ENCODE measurements around the gene ADCY3.
"Not testable (repeated sequence)": the region's sequence is repeated elsewhere in the genome, so short reads cannot be mapped to it uniquely, and the experiment has no call there.

The ADCY3 gene

DNA sequence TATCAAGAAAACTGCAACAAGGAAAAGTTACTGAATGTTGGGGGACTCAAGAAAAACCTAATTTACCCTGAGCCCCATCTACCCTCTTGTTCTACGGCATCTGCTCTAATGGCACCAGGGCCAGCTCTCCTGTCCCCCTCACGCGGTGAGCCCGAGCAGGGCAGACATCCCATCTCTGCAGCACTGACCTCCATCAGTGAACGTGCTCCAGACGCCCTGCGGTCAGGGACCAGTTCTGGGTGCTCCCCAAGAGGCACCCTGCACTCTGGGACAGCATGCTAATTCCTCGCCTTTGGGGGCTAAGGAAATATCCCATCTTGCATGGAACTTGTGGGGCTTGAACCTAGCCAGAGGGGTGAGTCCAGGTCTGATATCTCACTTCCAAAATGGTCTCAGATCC, 83.8 kb downstream of the ADCY3 start:
- Histone ChIP-seq H3K36me3 (ENCODE audit: insufficient read depth, low read length) (peaks cover 25% of the 10 kb centered on the region), H3K9ac (ENCODE audit: low read depth, low read length) (no peak overlapping the region), H3K27ac (ENCODE audit: low read depth, low read length) (no peak overlapping the region), H3K9me3 (ENCODE audit: insufficient read depth, low read depth, low read length) (no peaks in the 10 kb centered on the region), H3K27me3 (ENCODE audit: insufficient read depth, low read length) (no peaks in the 10 kb centered on the region), H3K4me3 (ENCODE audit: low read length) (no peak overlapping the region), H3K4me1 (ENCODE audit: insufficient read depth, low read length) (peaks cover 14% of the 10 kb centered on the region)
- 94% methylated on average over 8 of the region's 8 CpGs for WGBS

DNA sequence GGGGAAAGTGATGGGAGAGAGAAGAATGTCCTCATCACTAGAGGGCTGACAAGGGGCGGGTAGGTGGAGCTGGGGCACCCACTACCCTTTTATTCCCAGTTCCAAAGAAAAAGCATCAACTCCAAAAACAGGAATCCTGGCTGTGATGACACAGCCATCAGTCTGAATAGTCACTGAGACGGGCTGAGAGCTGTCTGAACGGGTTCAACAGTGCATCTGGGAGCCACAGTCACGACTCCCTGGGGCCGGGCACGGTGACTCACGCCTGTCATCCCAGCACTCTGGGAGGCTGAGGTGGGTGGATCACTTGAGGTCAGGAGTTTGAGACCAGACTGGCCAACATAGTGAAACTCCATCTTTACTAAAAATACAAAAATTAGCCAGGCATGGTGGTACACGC, 84.6 kb downstream of the ADCY3 start:
- not testable (repeated sequence) for H3K9ac ChIP-seq (ENCODE audit: low read depth, low read length); H3K27ac ChIP-seq (ENCODE audit: low read depth, low read length); H3K9me3 ChIP-seq (ENCODE audit: insufficient read depth, low read depth, low read length); H3K4me3 ChIP-seq (ENCODE audit: low read length); H3K27me3 ChIP-seq (ENCODE audit: insufficient read depth, low read length)
- WGBS, result 92% methylated on average over 8 of the region's 8 CpGs
- Histone ChIP-seq H3K36me3 (ENCODE audit: insufficient read depth, low read length) (peaks cover 32% of the 10 kb centered on the region), H3K4me1 (ENCODE audit: insufficient read depth, low read length) (peaks cover 14% of the 10 kb centered on the region)

DNA sequence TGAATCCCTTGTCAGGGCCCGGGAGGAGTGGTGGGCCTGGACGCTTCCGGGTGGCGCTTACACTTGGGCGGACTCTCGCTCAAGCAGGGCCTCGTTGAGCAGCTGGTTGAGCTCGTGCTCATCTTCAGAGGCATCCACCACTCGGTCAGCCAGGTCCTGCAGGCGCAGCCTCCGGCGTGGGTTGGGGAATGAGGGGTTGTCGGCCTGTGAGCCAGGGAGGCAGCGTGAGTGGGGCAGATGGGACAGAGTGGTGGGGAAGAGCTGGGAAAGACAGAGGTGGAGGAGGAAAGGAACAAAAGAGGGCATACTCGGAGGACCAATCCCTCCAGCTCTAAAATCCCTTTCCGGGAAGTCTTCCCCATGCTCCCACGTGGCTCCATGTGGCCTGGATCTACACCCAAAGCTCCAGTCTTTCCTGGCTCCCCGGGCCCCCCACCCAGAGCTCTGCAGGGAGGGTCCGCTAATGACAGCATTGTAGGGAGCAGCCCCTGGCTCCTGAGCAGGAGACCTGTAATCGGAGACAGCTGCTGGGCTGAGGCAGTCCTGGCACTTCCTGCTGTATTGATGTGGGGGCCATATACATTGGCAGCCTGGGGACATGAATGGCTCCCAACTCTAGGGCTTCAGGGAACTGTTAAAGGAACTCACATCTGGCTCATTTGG, 85.2 kb downstream of the ADCY3 start:
- Histone ChIP-seq H3K4me1 (ENCODE audit: insufficient read depth, low read length) (peaks cover 14% of the 10 kb centered on the region), H3K4me3 (ENCODE audit: low read length) (no peak overlapping the region), H3K9ac (ENCODE audit: low read depth, low read length) (no peak overlapping the region), H3K27ac (ENCODE audit: low read depth, low read length) (no peak overlapping the region), H3K27me3 (ENCODE audit: insufficient read depth, low read length) (no peaks in the 10 kb centered on the region), H3K36me3 (ENCODE audit: insufficient read depth, low read length) (peaks cover 32% of the 10 kb centered on the region), H3K9me3 (ENCODE audit: insufficient read depth, low read depth, low read length) (no peaks in the 10 kb centered on the region)
- 94% methylated on average over 20 of the region's 20 CpGs for WGBS

DNA sequence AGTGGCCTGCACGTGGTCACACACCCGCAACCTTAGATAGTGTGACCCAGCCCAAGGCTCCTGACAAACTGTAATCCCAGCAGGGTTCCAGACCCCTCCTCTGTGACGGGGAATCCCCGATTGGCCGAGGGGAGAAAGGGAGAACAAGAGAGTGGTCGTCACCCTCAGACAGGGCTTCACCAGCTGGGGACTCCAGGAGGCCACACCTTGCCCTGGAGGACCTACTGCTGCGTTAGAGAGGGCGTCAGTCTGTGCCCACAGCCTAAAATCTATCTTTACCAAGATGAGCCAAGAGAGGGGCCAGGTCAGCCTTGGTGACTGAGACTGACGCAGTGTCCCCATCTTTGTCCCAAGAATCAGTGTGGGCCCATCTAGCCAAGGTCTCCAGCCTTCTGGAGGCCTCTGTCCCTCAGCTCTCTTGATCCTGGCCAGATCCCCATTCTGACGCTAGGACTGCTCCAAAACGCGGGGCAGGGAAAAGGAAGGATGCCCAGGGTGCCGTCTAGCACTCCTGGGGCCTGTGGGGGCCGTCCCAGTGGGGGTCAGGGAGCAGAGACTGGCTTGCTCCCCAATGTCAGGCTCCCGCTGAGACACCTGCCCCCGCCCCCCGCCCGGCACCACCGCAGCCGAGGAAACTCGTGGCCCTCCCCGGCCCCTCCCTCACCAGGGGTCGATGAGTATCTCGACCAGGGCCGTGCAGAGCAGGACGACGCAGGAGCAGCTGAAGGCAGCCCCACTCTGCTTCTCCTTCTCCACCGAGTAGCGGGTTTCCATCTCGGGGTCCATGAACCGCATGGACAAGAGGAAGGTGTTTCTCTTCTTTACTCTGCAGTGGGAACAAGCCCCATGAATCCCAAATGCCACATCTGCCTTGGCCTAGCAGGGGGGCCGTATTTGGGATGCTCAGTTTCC, 86.0 kb downstream of the ADCY3 start:
- Histone ChIP-seq H3K36me3 (ENCODE audit: insufficient read depth, low read length) (peaks cover 32% of the 10 kb centered on the region), H3K27me3 (ENCODE audit: insufficient read depth, low read length) (no peaks in the 10 kb centered on the region), H3K9me3 (ENCODE audit: insufficient read depth, low read depth, low read length) (no peaks in the 10 kb centered on the region), H3K9ac (ENCODE audit: low read depth, low read length) (no peak overlapping the region), H3K27ac (ENCODE audit: low read depth, low read length) (no peak overlapping the region), H3K4me3 (ENCODE audit: low read length) (no peak overlapping the region), H3K4me1 (ENCODE audit: insufficient read depth, low read length) (peaks cover 14% of the 10 kb centered on the region)
- 92% methylated on average over 32 of the region's 32 CpGs for WGBS

DNA sequence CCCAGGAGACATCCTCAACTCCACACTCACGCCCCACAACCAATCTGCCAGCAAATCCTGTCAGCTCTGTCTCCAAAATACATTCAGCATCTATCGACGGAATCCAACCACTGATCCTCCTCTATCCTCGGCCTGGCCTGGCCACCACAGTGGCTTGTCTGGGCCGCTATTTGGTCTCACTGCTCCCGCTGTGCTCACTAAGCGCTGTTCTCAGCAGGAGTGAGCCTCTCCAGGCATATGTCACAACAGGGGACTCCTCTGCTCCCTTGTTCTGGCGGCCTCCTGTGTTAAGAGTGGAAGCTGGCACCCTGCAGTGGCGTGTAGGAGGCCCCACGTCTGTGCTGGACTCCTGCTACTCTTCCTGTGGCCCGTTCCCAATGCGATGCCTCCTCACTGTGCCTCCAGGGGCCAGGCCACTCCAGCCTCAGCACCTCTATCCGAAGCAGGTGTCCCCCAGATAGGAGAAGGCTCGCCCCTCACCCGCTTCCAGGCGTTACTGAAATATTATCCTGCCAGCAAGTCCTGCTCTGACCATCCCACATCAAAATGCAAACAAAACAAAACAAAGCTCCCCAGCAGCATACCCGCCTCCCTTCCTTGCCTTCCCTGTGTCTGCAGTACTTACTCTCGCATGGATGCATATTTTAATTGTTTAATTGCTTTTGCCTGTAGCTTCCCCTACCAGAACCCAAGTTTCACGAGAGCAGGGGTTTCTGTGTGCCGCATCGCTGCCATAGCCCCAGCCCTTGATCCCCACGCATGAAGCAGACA, 86.9 kb downstream of the ADCY3 start:
- Histone ChIP-seq H3K36me3 (ENCODE audit: insufficient read depth, low read length) (peaks cover 32% of the 10 kb centered on the region), H3K27me3 (ENCODE audit: insufficient read depth, low read length) (no peaks in the 10 kb centered on the region), H3K4me3 (ENCODE audit: low read length) (no peak overlapping the region), H3K4me1 (ENCODE audit: insufficient read depth, low read length) (peaks cover 14% of the 10 kb centered on the region), H3K9me3 (ENCODE audit: insufficient read depth, low read depth, low read length) (no peaks in the 10 kb centered on the region), H3K9ac (ENCODE audit: low read depth, low read length) (no peak overlapping the region), H3K27ac (ENCODE audit: low read depth, low read length) (0 out of 2 replicates have a peak overlapping the region, but pooled peaks have one; percentile 13)
- WGBS, result 51% methylated on average over 22 of the region's 22 CpGs

DNA sequence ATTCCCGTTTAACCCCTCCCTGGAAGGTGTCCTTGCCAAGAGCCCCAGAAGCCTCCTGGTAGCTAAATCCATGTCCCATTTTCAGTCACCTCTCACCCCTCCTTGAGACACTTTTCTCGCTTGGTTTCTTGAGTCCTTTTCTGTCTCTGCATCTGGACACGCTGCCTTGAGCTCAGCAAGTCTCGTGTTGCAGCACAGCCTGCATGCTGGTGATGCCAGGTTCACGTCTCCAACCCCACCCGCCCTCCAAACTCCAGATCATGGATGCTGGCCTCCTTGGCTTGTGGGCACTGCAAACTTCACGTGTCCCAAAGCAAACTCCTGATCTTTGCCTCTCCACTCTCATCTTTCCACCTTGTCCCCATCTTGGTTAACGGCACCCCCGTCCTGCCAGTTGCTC, 87.5 kb downstream of the ADCY3 start:
- Histone ChIP-seq H3K36me3 (ENCODE audit: insufficient read depth, low read length) (peaks cover 30% of the 10 kb centered on the region), H3K4me3 (ENCODE audit: low read length) (no peak overlapping the region), H3K4me1 (ENCODE audit: insufficient read depth, low read length) (peaks cover 14% of the 10 kb centered on the region), H3K9me3 (ENCODE audit: insufficient read depth, low read depth, low read length) (no peaks in the 10 kb centered on the region), H3K27me3 (ENCODE audit: insufficient read depth, low read length) (no peaks in the 10 kb centered on the region), H3K9ac (ENCODE audit: low read depth, low read length) (no peak overlapping the region; the same call in 1 of the 2 replicates), H3K27ac (ENCODE audit: low read depth, low read length) (0 out of 2 replicates have a peak overlapping the region, but pooled peaks have one; percentile 13)
- 69% methylated on average over 9 of the region's 9 CpGs for WGBS

DNA sequence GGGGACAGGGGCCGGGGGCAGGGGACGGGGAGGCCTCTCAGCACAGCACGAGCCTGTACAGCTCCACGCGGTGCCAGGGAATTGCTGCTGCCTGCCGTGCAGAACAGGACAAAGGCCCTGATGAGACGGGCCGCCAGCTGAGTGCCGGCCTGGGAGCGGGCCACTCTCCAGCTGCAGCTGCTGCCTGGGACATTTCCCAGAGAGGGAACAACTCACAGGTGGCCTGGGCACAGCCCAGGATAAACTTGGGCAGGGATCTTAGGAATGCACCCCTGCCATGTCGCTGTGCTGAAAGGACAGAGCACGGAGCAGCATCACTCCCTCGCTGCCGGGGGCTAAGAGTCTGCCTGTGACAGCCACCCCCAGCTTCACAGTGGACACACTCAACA, 88.0 kb downstream of the ADCY3 start:
- Histone ChIP-seq H3K27me3 (ENCODE audit: insufficient read depth, low read length) (no peaks in the 10 kb centered on the region), H3K4me1 (ENCODE audit: insufficient read depth, low read length) (peaks cover 14% of the 10 kb centered on the region), H3K36me3 (ENCODE audit: insufficient read depth, low read length) (peaks cover 26% of the 10 kb centered on the region), H3K9me3 (ENCODE audit: insufficient read depth, low read depth, low read length) (no peaks in the 10 kb centered on the region), H3K9ac (ENCODE audit: low read depth, low read length) (no peak overlapping the region; the same call in 1 of the 2 replicates), H3K4me3 (ENCODE audit: low read length) (no peak overlapping the region), H3K27ac (ENCODE audit: low read depth, low read length) (no peak overlapping the region)
- 62% methylated on average over 14 of the region's 14 CpGs for WGBS

DNA sequence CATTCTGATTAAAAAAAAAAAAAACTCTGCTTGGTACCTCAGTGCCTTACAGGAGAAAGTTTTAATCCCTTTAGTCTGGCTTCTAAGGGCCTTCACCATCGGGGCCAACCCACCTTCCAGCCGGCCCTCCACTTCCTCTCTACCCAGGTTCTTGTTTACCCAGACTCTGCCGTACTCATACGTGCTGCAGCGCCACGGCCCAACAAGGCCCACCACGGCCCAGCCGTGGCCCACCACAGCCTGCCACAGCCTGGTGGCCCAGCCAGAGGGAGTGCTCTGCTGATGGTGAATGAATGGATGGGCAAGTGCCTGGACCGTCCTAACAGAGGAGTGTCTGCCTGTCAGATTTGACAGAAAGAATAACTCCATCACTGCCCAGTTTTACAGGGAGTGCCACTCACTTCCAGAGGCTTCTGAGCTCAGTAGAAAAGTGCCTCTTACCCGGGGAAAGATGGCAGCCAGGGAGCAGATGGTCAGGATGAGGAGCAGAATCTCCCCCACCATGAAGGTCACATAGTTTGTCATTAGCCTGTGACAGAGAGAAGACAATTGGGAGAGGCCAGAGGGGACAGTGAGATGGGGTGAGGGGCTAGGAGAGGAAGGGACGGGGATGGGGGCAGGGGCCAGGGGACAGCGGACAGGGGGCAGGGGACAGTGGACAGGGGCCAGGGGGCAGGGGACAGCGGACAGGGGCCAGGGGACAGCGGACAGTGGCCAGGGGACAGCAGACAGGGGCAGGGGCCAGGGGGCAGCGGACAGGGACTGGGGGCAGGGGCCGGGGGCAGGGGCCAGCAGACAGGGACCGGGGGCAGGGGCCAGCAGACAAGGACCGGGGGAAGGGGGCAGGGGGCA, 88.6 kb downstream of the ADCY3 start:
- H3K27me3 ChIP-seq (ENCODE audit: insufficient read depth, low read length), result no peaks in the 10 kb centered on the region
- H3K4me1 ChIP-seq (ENCODE audit: insufficient read depth, low read length), result peaks cover 14% of the 10 kb centered on the region
- WGBS, result 89% methylated on average over 14 of the region's 18 CpGs
- no peak overlapping the region for H3K4me3 ChIP-seq (ENCODE audit: low read length)
- H3K9ac ChIP-seq (ENCODE audit: low read depth, low read length), result no peak overlapping the region
- H3K36me3 ChIP-seq (ENCODE audit: insufficient read depth, low read length), result peaks cover 24% of the 10 kb centered on the region
- H3K27ac ChIP-seq (ENCODE audit: low read depth, low read length), result no peak overlapping the region
- H3K9me3 ChIP-seq (ENCODE audit: insufficient read depth, low read depth, low read length), result no peaks in the 10 kb centered on the region

DNA sequence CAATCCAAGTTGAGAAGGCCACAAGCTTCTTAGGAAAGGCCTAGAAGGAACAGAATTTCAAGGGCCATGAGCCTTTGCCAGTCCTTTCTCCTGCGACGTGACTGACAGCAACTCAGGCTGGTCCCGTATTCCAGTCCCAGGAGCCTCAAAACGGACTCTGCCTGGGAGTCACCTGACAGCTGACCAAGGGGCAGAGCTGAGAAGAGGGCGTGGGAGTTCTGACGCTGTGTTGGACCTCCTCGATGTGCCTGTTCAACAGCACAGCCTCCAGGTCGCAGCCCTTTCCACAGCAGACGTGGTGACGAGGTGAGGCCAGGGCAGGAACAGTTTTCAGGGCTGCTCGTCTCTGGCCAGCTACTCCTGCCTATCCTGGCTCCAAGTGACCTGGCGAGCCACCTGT, 89.3 kb downstream of the ADCY3 start:
- 95% methylated on average over 12 of the region's 12 CpGs for WGBS
- no peak overlapping the region for H3K4me3 ChIP-seq (ENCODE audit: low read length)
- H3K4me1 ChIP-seq (ENCODE audit: insufficient read depth, low read length), result peaks cover 14% of the 10 kb centered on the region
- H3K27me3 ChIP-seq (ENCODE audit: insufficient read depth, low read length), result no peaks in the 10 kb centered on the region
- H3K27ac ChIP-seq (ENCODE audit: low read depth, low read length), result no peak overlapping the region
- no peak overlapping the region for H3K9ac ChIP-seq (ENCODE audit: low read depth, low read length)
- no peaks in the 10 kb centered on the region for H3K9me3 ChIP-seq (ENCODE audit: insufficient read depth, low read depth, low read length)
- H3K36me3 ChIP-seq (ENCODE audit: insufficient read depth, low read length), result peaks cover 23% of the 10 kb centered on the region; the same call in 1 of the 2 replicates

DNA sequence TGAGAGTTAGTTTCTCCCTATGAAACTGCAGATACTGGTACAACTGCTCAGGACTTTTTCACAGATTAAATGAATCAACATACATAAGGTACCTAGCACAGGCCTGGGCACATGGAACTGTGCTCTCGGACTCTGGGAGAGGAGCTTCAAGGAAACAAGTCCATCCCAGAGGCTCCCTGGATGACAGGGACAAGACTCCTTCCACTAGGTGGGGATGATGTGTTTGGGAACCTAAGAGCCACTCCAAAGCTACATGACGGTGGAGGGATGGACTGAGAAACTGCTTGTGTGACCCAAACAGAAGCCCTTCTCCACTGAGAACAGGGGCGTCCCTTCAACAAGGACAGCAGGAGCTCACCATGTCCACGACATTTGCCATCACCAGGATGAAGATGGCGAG, 89.7 kb downstream of the ADCY3 start:
- H3K27ac ChIP-seq (ENCODE audit: low read depth, low read length), result no peak overlapping the region
- no peak overlapping the region for H3K9ac ChIP-seq (ENCODE audit: low read depth, low read length)
- H3K4me3 ChIP-seq (ENCODE audit: low read length), result no peak overlapping the region
- no peaks in the 10 kb centered on the region for H3K27me3 ChIP-seq (ENCODE audit: insufficient read depth, low read length)
- 85% methylated on average over 5 of the region's 5 CpGs for WGBS
- peaks cover 23% of the 10 kb centered on the region; the same call in 1 of the 2 replicates for H3K36me3 ChIP-seq (ENCODE audit: insufficient read depth, low read length)
- no peaks in the 10 kb centered on the region for H3K9me3 ChIP-seq (ENCODE audit: insufficient read depth, low read depth, low read length)
- peaks cover 14% of the 10 kb centered on the region for H3K4me1 ChIP-seq (ENCODE audit: insufficient read depth, low read length)

Data from HUES64 (cell line).